ENCODE results near the gene OST4. TPM values are rescaled to one million over a fixed set of nuclear protein-coding genes. Genes with fewer than 3 reads are reported as not detected.

The OST4 gene
- polyA plus RNA-seq, 1 donor (not counting 4 experiments of a cell fraction or from before 2014, with no cell fraction given) = 393 TPM

DNA sequence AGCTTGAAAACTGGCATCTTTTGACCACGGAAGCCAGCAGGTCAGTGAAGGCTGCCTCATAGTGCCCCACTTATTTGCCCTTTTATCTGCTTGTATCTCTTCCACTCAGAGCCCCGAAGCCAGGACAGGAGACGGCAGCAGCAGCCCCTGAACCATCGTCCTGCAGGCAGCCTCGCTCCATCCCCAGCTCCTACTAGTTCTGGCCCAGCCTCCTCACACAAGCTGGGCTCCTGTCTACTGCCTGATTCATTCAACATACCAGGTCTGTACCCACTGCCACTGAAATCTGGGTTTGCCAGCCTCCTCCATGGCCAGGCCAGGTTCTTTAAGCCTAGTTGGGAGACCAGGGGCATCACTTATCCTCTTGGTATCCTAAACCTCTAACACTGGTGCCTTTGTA is 4.1 kb downstream of the OST4 start:
- Histone ChIP-seq H3K4me3 (ENCODE audit: control insufficient read depth in 2 of 3, extremely low read depth in 1 of 3, insufficient read depth in 2 of 3, low read depth in 1 of 3, low read length in 3 of 3) (no peak overlapping the region), H4K20me1 (ENCODE audit: control insufficient read depth, extremely low read depth, insufficient read depth, low read length) (no peaks in the 10 kb centered on the region), H3K9me1 (ENCODE audit: control insufficient read depth, extremely low read depth, insufficient read depth, low read length) (peaks cover 2% of the 10 kb centered on the region), H2AFZ (ENCODE audit: control insufficient read depth, low read length) (no peak overlapping the region), H3K9ac (ENCODE audit: control insufficient read depth, extremely low read depth, insufficient read depth, low read length) (no peak overlapping the region), H3K79me2 (ENCODE audit: control insufficient read depth, insufficient read depth, low read length) (peaks cover 34% of the 10 kb centered on the region), H3K36me3 (ENCODE audit: control insufficient read depth in 2 of 2, extremely low read depth in 1 of 2, insufficient read depth in 2 of 2, low read length in 2 of 2) (peaks cover 13 to 27% of the 10 kb centered on the region in 2 experiments), H3K9me3 (ENCODE audit: control insufficient read depth, low read depth, low read length) (no peaks in the 10 kb centered on the region), H3K27me3 (ENCODE audit: control insufficient read depth, extremely low read depth, insufficient read depth, low read length) (no peaks in the 10 kb centered on the region), H3K4me2 (ENCODE audit: control insufficient read depth, extremely low read depth, insufficient read depth, low read depth, low read length) (no peak overlapping the region), H3K4me1 (ENCODE audit: control insufficient read depth, extremely low read depth, insufficient read depth, low read length) (peaks cover 17% of the 10 kb centered on the region), H3K27ac (ENCODE audit: control insufficient read depth, insufficient read depth, low read length) (no peak overlapping the region)
- dilution Hi-C loops (cut with MboI; ENCODE audit: extremely low pct_ligation_motif_present, low sequenced_read_pairs) = no loop called here
- DNase-seq (ENCODE audit: low read depth, low spot score) (no peak), FAIRE-seq (no peak)
- TF ChIP-seq, protein P1, sequence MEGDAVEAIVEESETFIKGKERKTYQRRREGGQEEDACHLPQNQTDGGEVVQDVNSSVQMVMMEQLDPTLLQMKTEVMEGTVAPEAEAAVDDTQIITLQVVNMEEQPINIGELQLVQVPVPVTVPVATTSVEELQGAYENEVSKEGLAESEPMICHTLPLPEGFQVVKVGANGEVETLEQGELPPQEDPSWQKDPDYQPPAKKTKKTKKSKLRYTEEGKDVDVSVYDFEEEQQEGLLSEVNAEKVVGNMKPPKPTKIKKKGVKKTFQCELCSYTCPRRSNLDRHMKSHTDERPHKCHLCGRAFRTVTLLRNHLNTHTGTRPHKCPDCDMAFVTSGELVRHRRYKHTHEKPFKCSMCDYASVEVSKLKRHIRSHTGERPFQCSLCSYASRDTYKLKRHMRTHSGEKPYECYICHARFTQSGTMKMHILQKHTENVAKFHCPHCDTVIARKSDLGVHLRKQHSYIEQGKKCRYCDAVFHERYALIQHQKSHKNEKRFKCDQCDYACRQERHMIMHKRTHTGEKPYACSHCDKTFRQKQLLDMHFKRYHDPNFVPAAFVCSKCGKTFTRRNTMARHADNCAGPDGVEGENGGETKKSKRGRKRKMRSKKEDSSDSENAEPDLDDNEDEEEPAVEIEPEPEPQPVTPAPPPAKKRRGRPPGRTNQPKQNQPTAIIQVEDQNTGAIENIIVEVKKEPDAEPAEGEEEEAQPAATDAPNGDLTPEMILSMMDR (optimal IDR thresholded peaks at IDR 0.05 in 1 of 3, IDR thresholded peaks at IDR 0.05 in 1 of 3, conservative IDR thresholded peaks at IDR 0.05 in 1 of 3; ENCODE audit: extremely low read depth in 1 of 3, insufficient read depth in 2 of 3, low read length in 3 of 3) = no peak
- TF ChIP-seq EZH2 (IDR thresholded peaks at IDR 0.05; ENCODE audit: low read length) = no peak

DNA sequence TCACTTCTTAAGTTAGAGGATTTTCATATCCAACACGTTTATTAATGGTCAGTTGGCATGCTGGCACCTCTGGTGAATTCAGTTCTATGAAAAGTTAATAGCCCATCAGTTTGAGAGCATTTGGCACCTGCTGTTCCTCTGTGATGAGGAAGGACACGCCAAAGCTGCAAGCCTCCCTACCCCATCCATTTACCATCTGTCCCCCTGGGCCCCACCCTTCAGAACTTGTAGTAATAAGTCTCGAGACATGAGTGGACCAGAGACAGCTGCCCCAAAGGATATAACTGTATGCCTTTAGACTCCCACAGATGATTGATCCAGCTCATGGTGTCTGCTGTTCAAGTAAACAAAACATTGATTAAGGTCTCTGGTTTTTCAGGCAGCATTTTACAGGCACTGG is 6.3 kb downstream of the OST4 start:
- H3K4me2 ChIP-seq (ENCODE audit: control insufficient read depth, extremely low read depth, insufficient read depth, low read depth, low read length) = no peak overlapping the region
- H3K4me1 ChIP-seq (ENCODE audit: control insufficient read depth, extremely low read depth, insufficient read depth, low read length) = peaks cover 6% of the 10 kb centered on the region
- DNase-seq (ENCODE audit: low read depth, low spot score) = no peak
- H2AFZ ChIP-seq (ENCODE audit: control insufficient read depth, low read length) = no peak overlapping the region
- no peaks in the 10 kb centered on the region for H4K20me1 ChIP-seq (ENCODE audit: control insufficient read depth, extremely low read depth, insufficient read depth, low read length)
- peaks cover 21% of the 10 kb centered on the region for H3K79me2 ChIP-seq (ENCODE audit: control insufficient read depth, insufficient read depth, low read length)
- dilution Hi-C loops (cut with MboI; ENCODE audit: extremely low pct_ligation_motif_present, low sequenced_read_pairs) = no loop called here
- peaks cover 15 to 29% of the 10 kb centered on the region in 2 experiments for H3K36me3 ChIP-seq (ENCODE audit: control insufficient read depth in 2 of 2, extremely low read depth in 1 of 2, insufficient read depth in 2 of 2, low read length in 2 of 2)
- TF ChIP-seq EZH2 (IDR thresholded peaks at IDR 0.05; ENCODE audit: low read length) = no peak
- TF ChIP-seq, protein P1 (optimal IDR thresholded peaks at IDR 0.05 in 1 of 3, IDR thresholded peaks at IDR 0.05 in 1 of 3, conservative IDR thresholded peaks at IDR 0.05 in 1 of 3; ENCODE audit: extremely low read depth in 1 of 3, insufficient read depth in 2 of 3, low read length in 3 of 3) = no peak
- no peak overlapping the region for H3K9ac ChIP-seq (ENCODE audit: control insufficient read depth, extremely low read depth, insufficient read depth, low read length)
- no peak overlapping the region for H3K4me3 ChIP-seq (ENCODE audit: control insufficient read depth in 2 of 3, extremely low read depth in 1 of 3, insufficient read depth in 2 of 3, low read depth in 1 of 3, low read length in 3 of 3)
- H3K27me3 ChIP-seq (ENCODE audit: control insufficient read depth, extremely low read depth, insufficient read depth, low read length) = no peaks in the 10 kb centered on the region
- H3K9me1 ChIP-seq (ENCODE audit: control insufficient read depth, extremely low read depth, insufficient read depth, low read length) = peaks cover 2% of the 10 kb centered on the region
- H3K27ac ChIP-seq (ENCODE audit: control insufficient read depth, insufficient read depth, low read length) = no peak overlapping the region
- H3K9me3 ChIP-seq (ENCODE audit: control insufficient read depth, low read depth, low read length) = no peaks in the 10 kb centered on the region
- no peak for FAIRE-seq
